ENCODE results near the gene CPVL. TPM values are rescaled to one million over a fixed set of nuclear protein-coding genes. Genes with fewer than 3 reads are reported as not detected.

The CPVL gene
- total RNA-seq, 2 donors from 2014 or later = 4.7 to 48.3 TPM

DNA sequence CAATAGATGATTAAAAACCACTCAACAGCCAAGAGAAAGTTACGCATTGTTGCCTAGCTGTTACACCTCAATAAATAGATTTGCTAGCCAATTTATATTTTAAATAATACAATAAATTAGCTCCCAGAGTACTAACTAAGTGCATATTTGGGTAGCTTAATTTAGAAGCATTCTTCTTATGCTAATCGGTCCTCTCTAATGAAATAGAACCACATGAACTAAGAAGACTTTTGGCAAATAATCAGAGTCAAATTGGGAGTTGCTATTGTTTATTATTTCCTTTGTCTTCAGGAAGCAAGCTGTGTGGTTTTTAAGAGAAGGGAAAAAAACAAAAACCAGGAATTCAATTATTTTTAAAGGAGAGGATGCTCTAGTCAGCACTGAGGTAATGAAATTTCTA lies 139.2 kb downstream of the CPVL start:
- DNase-seq (ENCODE audit: low spot score) = no peak
- no peak overlapping the region for H3K4me3 ChIP-seq
- H3K27ac ChIP-seq = no peak overlapping the region
- intact Hi-C loops (cut with DNase I) = no loop called here
- no peaks in the 10 kb centered on the region for H3K27me3 ChIP-seq (replicated peaks; ENCODE audit: insufficient read depth)
- H3K4me1 ChIP-seq (replicated peaks) = no peaks in the 10 kb centered on the region
- TF ChIP-seq POLR2A (IDR thresholded peaks at IDR 0.05) (no peak), POLR2AphosphoS5 (IDR thresholded peaks at IDR 0.05) (no peak)
- TF ChIP-seq, protein P1, sequence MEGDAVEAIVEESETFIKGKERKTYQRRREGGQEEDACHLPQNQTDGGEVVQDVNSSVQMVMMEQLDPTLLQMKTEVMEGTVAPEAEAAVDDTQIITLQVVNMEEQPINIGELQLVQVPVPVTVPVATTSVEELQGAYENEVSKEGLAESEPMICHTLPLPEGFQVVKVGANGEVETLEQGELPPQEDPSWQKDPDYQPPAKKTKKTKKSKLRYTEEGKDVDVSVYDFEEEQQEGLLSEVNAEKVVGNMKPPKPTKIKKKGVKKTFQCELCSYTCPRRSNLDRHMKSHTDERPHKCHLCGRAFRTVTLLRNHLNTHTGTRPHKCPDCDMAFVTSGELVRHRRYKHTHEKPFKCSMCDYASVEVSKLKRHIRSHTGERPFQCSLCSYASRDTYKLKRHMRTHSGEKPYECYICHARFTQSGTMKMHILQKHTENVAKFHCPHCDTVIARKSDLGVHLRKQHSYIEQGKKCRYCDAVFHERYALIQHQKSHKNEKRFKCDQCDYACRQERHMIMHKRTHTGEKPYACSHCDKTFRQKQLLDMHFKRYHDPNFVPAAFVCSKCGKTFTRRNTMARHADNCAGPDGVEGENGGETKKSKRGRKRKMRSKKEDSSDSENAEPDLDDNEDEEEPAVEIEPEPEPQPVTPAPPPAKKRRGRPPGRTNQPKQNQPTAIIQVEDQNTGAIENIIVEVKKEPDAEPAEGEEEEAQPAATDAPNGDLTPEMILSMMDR (IDR thresholded peaks at IDR 0.05) = no peak
- WGBS = 79% methylated on average over 2 of the region's 2 CpGs
- H3K36me3 ChIP-seq = no peaks in the 10 kb centered on the region
- H3K9me3 ChIP-seq = no peaks in the 10 kb centered on the region

DNA sequence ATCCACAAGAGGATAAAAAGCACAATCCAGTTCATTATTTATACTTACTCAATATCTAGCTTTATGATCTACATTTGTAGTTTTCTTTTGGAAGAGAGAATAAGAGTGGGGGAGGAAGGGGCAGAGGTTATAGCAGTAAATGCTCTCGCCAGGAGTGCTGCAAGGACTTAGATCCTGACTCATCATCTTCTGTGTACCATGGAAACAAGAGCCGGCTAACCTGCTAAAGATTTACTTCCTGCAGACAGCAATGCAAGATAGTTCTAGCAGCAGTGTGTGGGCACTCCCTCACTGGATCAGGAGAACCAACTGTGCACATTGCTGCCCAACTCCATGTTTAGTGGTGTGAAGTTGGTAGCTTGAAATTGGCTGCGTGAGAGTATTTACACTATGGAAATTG lies 140.5 kb downstream of the CPVL start:
- 28% methylated on average over 3 of the region's 3 CpGs for WGBS
- no peak for DNase-seq (ENCODE audit: low spot score)

DNA sequence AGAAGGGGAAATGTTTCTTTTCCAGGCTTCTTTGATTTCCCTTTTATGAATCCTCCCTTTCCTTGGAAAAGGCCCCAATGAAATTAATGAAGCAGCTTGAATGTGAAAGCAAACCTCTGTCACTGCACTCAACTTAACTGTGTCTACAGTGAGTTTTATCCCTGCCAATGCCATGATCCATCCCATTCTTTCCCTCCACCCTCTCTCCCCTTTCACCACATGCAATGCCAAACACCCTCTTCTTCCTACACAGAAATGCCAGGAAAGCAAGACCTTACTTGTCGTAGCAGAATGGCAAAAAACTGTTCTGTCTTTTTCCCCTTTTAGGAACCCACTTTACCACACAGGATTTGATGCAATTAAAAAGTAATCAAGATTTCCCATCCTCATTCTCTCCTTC lies 140.9 kb downstream of the CPVL start:
- no peaks in the 10 kb centered on the region for H3K36me3 ChIP-seq
- no peaks in the 10 kb centered on the region for H3K9me3 ChIP-seq
- DNase-seq (ENCODE audit: low spot score) = no peak
- no peaks in the 10 kb centered on the region for H3K27me3 ChIP-seq (replicated peaks; ENCODE audit: insufficient read depth)
- TF ChIP-seq POLR2A (IDR thresholded peaks at IDR 0.05) = no peak
- TF ChIP-seq, protein P1 (IDR thresholded peaks at IDR 0.05) = no peak
- no peak for TF ChIP-seq POLR2AphosphoS5 (IDR thresholded peaks at IDR 0.05)
- H3K27ac ChIP-seq = no peak overlapping the region
- 13% methylated on average over 1 of the region's 1 CpG for WGBS
- H3K4me1 ChIP-seq (replicated peaks) = no peaks in the 10 kb centered on the region
- intact Hi-C loops (cut with DNase I) = no loop called here
- H3K4me3 ChIP-seq = no peak overlapping the region

More for the DNA sequence above, 140.5 kb downstream of the CPVL start:
- Histone ChIP-seq H3K36me3 (no peaks in the 10 kb centered on the region), H3K4me3 (no peak overlapping the region), H3K4me1 (replicated peaks) (no peaks in the 10 kb centered on the region), H3K27me3 (replicated peaks; ENCODE audit: insufficient read depth) (no peaks in the 10 kb centered on the region), H3K27ac (no peak overlapping the region), H3K9me3 (no peaks in the 10 kb centered on the region)
- intact Hi-C loops (cut with DNase I) = no loop called here
- TF ChIP-seq POLR2A (IDR thresholded peaks at IDR 0.05) = no peak
- no peak for TF ChIP-seq POLR2AphosphoS5 (IDR thresholded peaks at IDR 0.05)
- TF ChIP-seq, protein P1 (IDR thresholded peaks at IDR 0.05) = no peak

DNA sequence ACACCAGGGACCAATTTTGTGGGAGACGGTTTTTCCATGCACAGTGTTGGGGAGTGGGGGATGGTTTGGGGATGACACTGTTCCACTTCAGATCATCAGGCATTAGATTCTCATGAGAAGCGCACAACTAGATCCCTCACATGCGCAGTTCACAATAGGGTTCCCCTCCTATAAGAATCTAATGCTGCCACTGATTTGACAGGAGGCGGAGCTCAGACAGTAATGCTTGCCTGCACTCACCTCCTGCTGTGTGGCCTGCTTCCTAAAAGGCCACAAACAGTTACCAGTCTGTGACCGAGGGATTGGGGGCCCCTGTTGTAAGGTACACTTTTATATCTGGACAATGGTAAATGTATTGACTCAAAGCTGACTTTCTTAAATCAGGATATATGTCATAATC lies 142.6 kb downstream of the CPVL start:
- 93% methylated on average over 5 of the region's 5 CpGs for WGBS
- Histone ChIP-seq H3K9me3 (no peaks in the 10 kb centered on the region), H3K4me3 (no peak overlapping the region), H3K4me1 (replicated peaks) (no peaks in the 10 kb centered on the region), H3K27me3 (replicated peaks; ENCODE audit: insufficient read depth) (no peaks in the 10 kb centered on the region), H3K27ac (no peak overlapping the region), H3K36me3 (no peaks in the 10 kb centered on the region)
- DNase-seq (ENCODE audit: low spot score) = no peak
- intact Hi-C loops (cut with DNase I) = no loop called here
- TF ChIP-seq POLR2A (IDR thresholded peaks at IDR 0.05) (no peak), POLR2AphosphoS5 (IDR thresholded peaks at IDR 0.05) (no peak)
- TF ChIP-seq, protein P1 (IDR thresholded peaks at IDR 0.05) = no peak

DNA sequence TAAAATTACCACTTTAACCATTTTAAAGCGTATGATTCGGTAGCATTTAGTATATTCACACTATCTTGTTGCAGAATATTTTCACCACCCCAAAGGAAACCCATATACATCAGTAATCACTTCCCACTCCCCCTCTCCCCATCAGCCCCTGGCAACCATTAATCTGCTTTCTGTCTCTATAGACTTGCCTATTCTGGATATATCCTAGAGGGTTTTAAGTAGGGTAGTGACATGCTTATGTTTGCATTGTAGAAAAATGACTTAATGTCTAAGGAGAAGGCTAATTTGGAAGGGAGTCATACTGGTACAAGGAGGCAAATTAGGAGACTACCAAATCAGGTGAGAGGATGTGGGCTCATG lies 145.6 kb downstream of the CPVL start:
- intact Hi-C loops (cut with DNase I) = no loop called here
- Histone ChIP-seq H3K4me3 (no peak overlapping the region), H3K27me3 (replicated peaks; ENCODE audit: insufficient read depth) (no peaks in the 10 kb centered on the region), H3K36me3 (no peaks in the 10 kb centered on the region), H3K27ac (no peak overlapping the region), H3K9me3 (no peaks in the 10 kb centered on the region), H3K4me1 (replicated peaks) (no peaks in the 10 kb centered on the region)
- TF ChIP-seq, protein P1 (IDR thresholded peaks at IDR 0.05) = no peak
- DNase-seq (ENCODE audit: low spot score) = no peak
- 93% methylated on average over 2 of the region's 2 CpGs for WGBS

All from prostate gland (tissue), 2 donors.